ENCODE results near the gene HOXD1.

DNA sequence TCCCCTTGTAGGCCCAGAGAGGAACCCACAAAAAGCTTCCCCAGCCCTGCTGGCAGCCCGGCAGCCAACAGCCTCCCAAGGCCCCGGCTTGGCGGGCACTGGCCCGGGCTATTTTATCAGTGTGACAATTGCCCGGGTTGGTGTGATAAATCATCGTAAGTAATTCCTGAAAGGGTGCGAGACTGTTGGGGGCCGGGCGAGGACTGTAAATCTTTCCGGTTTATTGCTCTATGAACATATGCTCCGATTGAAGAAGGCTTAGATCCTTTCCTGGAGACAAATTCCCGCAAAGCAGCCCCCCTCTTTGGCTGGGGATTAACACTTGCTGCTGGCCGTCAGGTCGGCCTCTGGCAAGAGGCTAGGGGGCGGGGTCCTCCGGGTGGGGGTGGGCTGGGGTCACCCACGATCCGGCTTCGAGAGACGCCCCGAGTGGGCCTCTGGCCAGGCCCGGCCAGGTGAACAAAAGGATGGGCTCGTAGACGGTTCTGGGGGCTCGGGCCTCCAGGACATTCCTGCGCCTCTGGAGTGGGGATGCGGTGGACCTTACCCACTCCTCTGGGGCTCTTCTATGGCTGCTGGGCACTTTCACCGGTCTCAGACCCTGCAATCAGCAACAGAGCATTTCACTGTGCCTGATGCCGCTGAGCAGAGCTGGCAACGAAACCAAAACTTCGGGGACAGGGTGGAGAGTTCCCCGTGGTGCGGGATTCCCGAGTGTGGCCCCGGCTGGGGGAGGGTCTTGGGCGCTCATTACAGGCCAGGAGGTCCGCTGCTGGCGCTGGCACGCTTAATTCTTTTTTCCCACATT is 29.4 kb upstream of the HOXD1 start:
- no peak for TF ChIP-seq POLR2A (IDR thresholded peaks at IDR 0.05; ENCODE audit: low read depth, low read length)
- TF ChIP-seq POLR2AphosphoS5 (IDR thresholded peaks at IDR 0.05; ENCODE audit: low read depth, low read length) = no peak
- no peak for TF ChIP-seq TAF1 (IDR thresholded peaks at IDR 0.05; ENCODE audit: borderline replicate concordance, low read depth, low read length)

Measured in GM12892 (cell line).